HepG2 (cell line): ENCODE results near the gene INHBC. TPM values are rescaled to one million over a fixed set of nuclear protein-coding genes. Genes with fewer than 3 reads are reported as not detected.

Experiments
- HMG20B ChIP-seq: conservative IDR thresholded peaks from 2 replicates; pipeline ENCODE4 v1.6.1; 2016; ENCODE audit warnings: missing genetic modification reagents, missing compliant biosample characterization
- HMGXB4 ChIP-seq, 2 experiments: sonication (generic) in 1 of 2; formaldehyde crosslinking in 1 of 2; IDR thresholded peaks; 2 replicates each; pipeline versions ENCODE4 v1.4.0 to v1.6.1; 2018 to 2020; ENCODE audit warnings: missing genetic modification reagents in 2 of 2, borderline replicate concordance in 1 of 2, low read depth in 1 of 2, mild to moderate bottlenecking in 1 of 2, missing biosample characterization in 1 of 2
- MED8 ChIP-seq: sonication (generic); formaldehyde crosslinking; IDR thresholded peaks from 2 replicates; pipeline ENCODE4 v1.8.1; 2023; ENCODE audit warnings: mild to moderate bottlenecking, missing genetic modification reagents; ENCODE audit not compliant: insufficient replicate concordance
- PBX2 ChIP-seq: IDR thresholded peaks from 2 replicates; pipeline ENCODE4 v1.6.1; 2016; ENCODE audit warnings: control low read depth
- POLR2A ChIP-seq, 2 experiments: IDR thresholded peaks; 2 replicates each; pipeline ENCODE4 v1.6.1; 2011; ENCODE audit warnings: low read depth in 2 of 2, low read length in 2 of 2, mild to moderate bottlenecking in 1 of 2, moderate library complexity in 1 of 2; ENCODE audit not compliant: insufficient read depth in 1 of 2
- SAP130 ChIP-seq: IDR thresholded peaks from 2 replicates; pipeline ENCODE4 v1.6.1; 2016; ENCODE audit warnings: low read depth
- SMAD9 ChIP-seq: sonication (generic); formaldehyde crosslinking; IDR thresholded peaks from 2 replicates; pipeline ENCODE4 v1.5.1; 2020; ENCODE audit warnings: mild to moderate bottlenecking, missing genetic modification reagents
- SP140L ChIP-seq: sonication (generic); formaldehyde crosslinking; IDR thresholded peaks from 2 replicates; pipeline ENCODE4 v1.4.0; 2020; ENCODE audit warnings: missing genetic modification reagents, borderline replicate concordance
- TAF1 ChIP-seq: sonication (generic); formaldehyde crosslinking; IDR thresholded peaks from 2 replicates; pipeline ENCODE4 v1.4.0; 2020; ENCODE audit warnings: missing genetic modification reagents
- TP53 ChIP-seq: sonication (generic); formaldehyde crosslinking; conservative IDR thresholded peaks from 2 replicates; pipeline ENCODE4 v1.4.0; 2020; ENCODE audit warnings: missing genetic modification reagents
- ZBTB10 ChIP-seq: sonication (generic); formaldehyde crosslinking; IDR thresholded peaks from 2 replicates; pipeline ENCODE4 v1.4.0; 2020; ENCODE audit warnings: missing genetic modification reagents, borderline replicate concordance
- ZBTB7B ChIP-seq: sonication (generic); formaldehyde crosslinking; IDR thresholded peaks from 2 replicates; pipeline ENCODE4 v1.4.0; 2020; ENCODE audit warnings: missing genetic modification reagents
- ZNF225 ChIP-seq: sonication (generic); formaldehyde crosslinking; IDR thresholded peaks from 2 replicates; pipeline ENCODE4 v1.4.0; 2020; ENCODE audit warnings: mild to moderate bottlenecking, missing genetic modification reagents
- ZNF713 ChIP-seq: sonication (generic); formaldehyde crosslinking; IDR thresholded peaks from 2 replicates; pipeline ENCODE4 v1.4.0; 2020; ENCODE audit warnings: mild to moderate bottlenecking, missing genetic modification reagents
- ZSCAN29 ChIP-seq: sonication (generic); formaldehyde crosslinking; conservative IDR thresholded peaks from 2 replicates; pipeline ENCODE4 v1.4.0; 2020; ENCODE audit warnings: mild to moderate bottlenecking, missing genetic modification reagents
- polyA plus RNA-seq, 8 experiments: library from polyadenylated mRNA; depleted of rRNA in 3 of 8; stranded (reverse) in 7 of 8; unstranded in 1 of 8; fragments of >200 nt; fragmentation: Illumina TruSeq in 4 of 8; extraction: Trizol in 4 of 8; gene quantifications; 2 replicates each; pipeline versions ENCODE4 v1.2.1 to v1.2.3, GENCODE V29; 2011 to 2016; ENCODE audit warnings: low read depth in 4 of 8, missing spikeins in 1 of 8, mixed read lengths in 1 of 8; ENCODE audit not compliant: insufficient read depth in 1 of 8
- total RNA-seq, 5 experiments: library from RNA; depleted of rRNA; stranded (reverse); fragments of >200 nt; fragmentation: Illumina TruSeq; extraction: Trizol; gene quantifications; 2 replicates each; pipeline ENCODE4 v1.2.3, GENCODE V29; 2016; ENCODE audit warnings: low read depth in 1 of 5
- TF ChIP-seq, protein P1 (sequence below): sonication (generic); formaldehyde crosslinking; IDR thresholded peaks from 2 replicates; pipeline ENCODE4 v1.8.0; 2022; ENCODE audit warnings: mild to moderate bottlenecking, missing genetic modification reagents; ENCODE audit not compliant: insufficient replicate concordance
- TF ChIP-seq, protein P2 (sequence below): sonication (generic); formaldehyde crosslinking; IDR thresholded peaks from 2 replicates; pipeline ENCODE4 v1.4.0; 2020; ENCODE audit warnings: mild to moderate bottlenecking, missing genetic modification reagents
- TF ChIP-seq, protein P3 (sequence below): sonication (generic); formaldehyde crosslinking; IDR thresholded peaks from 2 replicates; pipeline ENCODE4 v1.8.0; 2022; ENCODE audit warnings: missing genetic modification reagents, mild to moderate bottlenecking, inconsistent platforms, borderline replicate concordance

INHBC gene
- total and polyA plus RNA-seq, 2 of the 13 experiments (the other 11 are each of a cell fraction or from before 2014, with no cell fraction given): 1.8 to 13.8 TPM

DNA sequence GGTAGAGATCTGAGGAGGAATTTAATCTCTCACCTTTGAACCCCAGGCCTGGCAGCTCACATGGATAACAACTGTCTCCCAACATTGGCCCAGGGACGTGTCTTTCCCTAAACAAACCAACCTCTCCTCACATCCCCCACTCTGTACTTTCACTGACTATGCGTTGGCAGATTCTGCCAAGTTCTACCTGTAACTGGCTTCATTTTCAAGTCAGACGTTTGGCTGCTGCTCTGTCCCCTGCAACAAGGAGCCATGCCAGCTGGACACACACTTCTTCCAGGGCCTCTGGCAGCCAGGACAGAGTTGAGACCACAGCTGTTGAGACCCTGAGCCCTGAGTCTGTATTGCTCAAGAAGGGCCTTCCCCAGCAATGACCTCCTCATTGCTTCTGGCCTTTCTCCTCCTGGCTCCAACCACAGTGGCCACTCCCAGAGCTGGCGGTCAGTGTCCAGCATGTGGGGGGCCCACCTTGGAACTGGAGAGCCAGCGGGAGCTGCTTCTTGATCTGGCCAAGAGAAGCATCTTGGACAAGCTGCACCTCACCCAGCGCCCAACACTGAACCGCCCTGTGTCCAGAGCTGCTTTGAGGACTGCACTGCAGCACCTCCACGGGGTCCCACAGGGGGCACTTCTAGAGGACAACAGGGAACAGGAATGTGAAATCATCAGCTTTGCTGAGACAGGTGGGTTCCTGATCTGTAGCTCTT lies at the start of gene INHBC (continued):
- TF ChIP-seq, protein P1, sequence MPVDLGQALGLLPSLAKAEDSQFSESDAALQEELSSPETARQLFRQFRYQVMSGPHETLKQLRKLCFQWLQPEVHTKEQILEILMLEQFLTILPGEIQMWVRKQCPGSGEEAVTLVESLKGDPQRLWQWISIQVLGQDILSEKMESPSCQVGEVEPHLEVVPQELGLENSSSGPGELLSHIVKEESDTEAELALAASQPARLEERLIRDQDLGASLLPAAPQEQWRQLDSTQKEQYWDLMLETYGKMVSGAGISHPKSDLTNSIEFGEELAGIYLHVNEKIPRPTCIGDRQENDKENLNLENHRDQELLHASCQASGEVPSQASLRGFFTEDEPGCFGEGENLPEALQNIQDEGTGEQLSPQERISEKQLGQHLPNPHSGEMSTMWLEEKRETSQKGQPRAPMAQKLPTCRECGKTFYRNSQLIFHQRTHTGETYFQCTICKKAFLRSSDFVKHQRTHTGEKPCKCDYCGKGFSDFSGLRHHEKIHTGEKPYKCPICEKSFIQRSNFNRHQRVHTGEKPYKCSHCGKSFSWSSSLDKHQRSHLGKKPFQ: peak; percentile 62
- TF ChIP-seq, protein P2, sequence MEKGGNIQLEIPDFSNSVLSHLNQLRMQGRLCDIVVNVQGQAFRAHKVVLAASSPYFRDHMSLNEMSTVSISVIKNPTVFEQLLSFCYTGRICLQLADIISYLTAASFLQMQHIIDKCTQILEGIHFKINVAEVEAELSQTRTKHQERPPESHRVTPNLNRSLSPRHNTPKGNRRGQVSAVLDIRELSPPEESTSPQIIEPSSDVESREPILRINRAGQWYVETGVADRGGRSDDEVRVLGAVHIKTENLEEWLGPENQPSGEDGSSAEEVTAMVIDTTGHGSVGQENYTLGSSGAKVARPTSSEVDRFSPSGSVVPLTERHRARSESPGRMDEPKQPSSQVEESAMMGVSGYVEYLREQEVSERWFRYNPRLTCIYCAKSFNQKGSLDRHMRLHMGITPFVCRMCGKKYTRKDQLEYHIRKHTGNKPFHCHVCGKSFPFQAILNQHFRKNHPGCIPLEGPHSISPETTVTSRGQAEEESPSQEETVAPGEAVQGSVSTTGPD (CRISPR knock-in tag): 0 out of 2 replicates have a peak, but pooled peaks have one; percentile 23
- TF ChIP-seq MED8 (peak; percentile 47), TP53 (CRISPR knock-in tag) (no peak), HMG20B (CRISPR knock-in tag) (0 out of 2 replicates have a peak, but pooled peaks have one; percentile 8), TAF1 (CRISPR knock-in tag) (peak; percentile 19; the same call in 1 of the 2 replicates), ZBTB7B (CRISPR knock-in tag) (peak; percentile 64; the same call in 1 of the 2 replicates), SMAD9 (no peak), SP140L (CRISPR knock-in tag) (no peak), ZBTB10 (CRISPR knock-in tag) (0 out of 2 replicates have a peak, but pooled peaks have one; percentile 22), ZSCAN29 (CRISPR knock-in tag) (peak; percentile 72; the same call in 1 of the 2 replicates), ZNF713 (0 out of 2 replicates have a peak, but pooled peaks have one; percentile 25), ZNF225 (CRISPR knock-in tag) (peak; percentile 28; the same call in 1 of the 2 replicates), SAP130 (CRISPR knock-in tag) (peak; percentile 38), POLR2A (IDR thresholded peaks at IDR 0.05; ENCODE audit: insufficient read depth in 1 of 2, low read depth in 2 of 2, low read length in 2 of 2) (peak; percentile 45 to 55; a peak in 2 of 4 replicates), PBX2 (CRISPR knock-in tag) (no peak), HMGXB4 (CRISPR knock-in tag; IDR thresholded peaks at IDR 0.05; ENCODE audit: borderline replicate concordance in 1 of 2, low read depth in 1 of 2) (peak in 1 of 2 experiments; percentile 22; a peak in 1 of 4 replicates)
- TF ChIP-seq, protein P3, sequence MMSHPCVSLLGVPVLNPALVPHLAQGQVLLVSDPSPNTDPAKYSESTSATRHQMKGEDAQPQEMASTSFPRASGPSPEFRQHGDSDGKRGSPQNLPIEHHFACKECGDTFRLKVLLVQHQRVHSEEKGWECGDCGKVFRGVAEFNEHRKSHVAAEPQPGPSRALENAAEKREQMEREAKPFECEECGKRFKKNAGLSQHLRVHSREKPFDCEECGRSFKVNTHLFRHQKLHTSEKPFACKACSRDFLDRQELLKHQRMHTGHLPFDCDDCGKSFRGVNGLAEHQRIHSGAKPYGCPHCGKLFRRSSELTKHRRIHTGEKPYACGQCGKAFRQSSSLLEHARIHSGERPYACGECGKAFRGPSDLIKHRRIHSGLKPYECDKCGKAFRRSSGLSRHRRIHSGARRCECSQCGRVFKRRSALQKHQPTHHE (CRISPR knock-in tag): 0 out of 2 replicates have a peak, but pooled peaks have one; percentile 2
